HCT116 (cell line): ENCODE results near the gene GLI3. TPM values are rescaled to one million over a fixed set of nuclear protein-coding genes. Genes with fewer than 3 reads are reported as not detected.

ENCODE experiments used
- ATAC-seq: fragments of 200-7000 bp; cut with Tn5 transposase; 2 replicates; pipeline ENCODE4 v1.9.1; 2020; ENCODE audit warnings: mild to moderate bottlenecking, moderate library complexity
- BruUV-seq: library from RNA; stranded (reverse); fragments of 400-500 nt; replicated peaks from 2 replicates; lab custom pipeline; 2021; lab: Mats Ljungman, UMichigan
- CTCF ChIA-PET: fragments of 300-600 bp; sonication (Branson Sonifier 250); formaldehyde crosslinking; loops from one replicate; lab custom pipeline; 2021; ENCODE audit warnings: antibody characterized with exemption; lab: Charles Lee
- POLR2A ChIA-PET: fragments of 300-600, 350-600 bp; sonication (Branson Sonifier 250); formaldehyde crosslinking; loops from one replicate; lab custom pipeline; 2021; ENCODE audit warnings: antibody characterized with exemption; lab: Charles Lee
- RAD21 ChIA-PET, 2 experiments: fragments of 300-600 bp; sonication (Branson Sonifier 250); formaldehyde crosslinking; loops; one replicate each; lab custom pipeline; 2023; ENCODE audit warnings: low total read pairs in 2 of 2; ENCODE audit not compliant: uncharacterized antibody in 2 of 2, unreplicated experiment in 2 of 2, low non-redundant PET in 1 of 2; lab: Charles Lee
- DNase-seq: peaks from one replicate; pipeline ENCODE4 v3.0.0-alpha.2; 2010; ENCODE audit warnings: low read depth, low spot score
- H2AFZ ChIP-seq: fragments of 200-600 bp; shearing (Covaris generic), sonication (generic); 2 replicates; pipeline ENCODE4 v1.6.1; 2017; ENCODE audit warnings: low read depth, mixed run types, mixed read lengths, antibody characterized with exemption, low read length; ENCODE audit not compliant: poor library complexity, severe bottlenecking
- H3K27ac ChIP-seq: 2 replicates; pipeline ENCODE4 v1.5.1; 2012; ENCODE audit warnings: low read depth, low read length
- H3K27me3 ChIP-seq: fragments of 200-600 bp; sonication (generic); 2 replicates; pipeline ENCODE4 v1.6.1; 2016; ENCODE audit warnings: mixed run types, low read length, mixed read lengths; ENCODE audit not compliant: insufficient read depth
- H3K36me3 ChIP-seq, 2 experiments: fragments of 200-500 bp in 1 of 2; fragments of 200-600 bp in 1 of 2; sonication (Bioruptor generic) in 1 of 2; sonication (generic) in 1 of 2; 2 replicates each; pipeline versions ENCODE4 v1.5.1 to v1.6.1; 2014 to 2016; ENCODE audit warnings: low read length in 2 of 2, inconsistent platforms in 1 of 2, mixed read lengths in 1 of 2, mixed run types in 1 of 2; ENCODE audit not compliant: insufficient read depth in 2 of 2, control insufficient read depth in 1 of 2
- H3K4me1 ChIP-seq, 2 experiments: fragments of 200-600 bp in 1 of 2; sonication (generic) in 1 of 2; 2 replicates each; pipeline versions ENCODE4 v1.5.1 to v1.6.1; 2012 to 2017; ENCODE audit warnings: low read length in 2 of 2, inconsistent platforms in 1 of 2, mild to moderate bottlenecking in 1 of 2, mixed read lengths in 1 of 2, mixed run types in 1 of 2, moderate library complexity in 1 of 2; ENCODE audit not compliant: insufficient read depth in 2 of 2, control insufficient read depth in 1 of 2
- H3K4me2 ChIP-seq: fragments of 200-600 bp; sonication (generic); 2 replicates; pipeline ENCODE4 v1.6.1; 2017; ENCODE audit warnings: mixed run types, low read length, mixed read lengths
- H3K4me3 ChIP-seq, 2 experiments: fragments of 200-600 bp in 1 of 2; sonication (generic) in 1 of 2; replicated peaks in 1 of 2; 2 replicates each; pipeline ENCODE4 v1.5.1; 2011 to 2016; ENCODE audit warnings: low read length in 2 of 2, control low read depth in 1 of 2, low read depth in 1 of 2, mild to moderate bottlenecking in 1 of 2, mixed read lengths in 1 of 2, mixed run types in 1 of 2
- H3K79me2 ChIP-seq: fragments of 200-600 bp; sonication (generic); 2 replicates; pipeline ENCODE4 v1.6.1; 2017; ENCODE audit warnings: mild to moderate bottlenecking, mixed run types, low read length, moderate library complexity, mixed read lengths; ENCODE audit not compliant: insufficient read depth
- H3K9ac ChIP-seq: fragments of 200-600 bp; sonication (generic); 2 replicates; pipeline ENCODE4 v1.6.1; 2016; ENCODE audit warnings: low read length, mixed read lengths
- H3K9me2 ChIP-seq: fragments of 200-600 bp; sonication (generic), shearing (Covaris generic); 2 replicates; pipeline ENCODE4 v1.6.1; 2017; ENCODE audit warnings: mixed run types, mild to moderate bottlenecking, moderate library complexity; ENCODE audit not compliant: insufficient read depth
- H3K9me3 ChIP-seq, 2 experiments: fragments of 200-500 bp in 1 of 2; fragments of 200-600 bp in 1 of 2; sonication (Bioruptor generic) in 1 of 2; sonication (generic) in 1 of 2; 2 replicates each; pipeline ENCODE4 v1.6.1; 2014 to 2017; ENCODE audit warnings: low read length in 2 of 2, mixed read lengths in 2 of 2, inconsistent platforms in 1 of 2, low read depth in 1 of 2, mild to moderate bottlenecking in 1 of 2, mixed run types in 1 of 2, moderate library complexity in 1 of 2; ENCODE audit not compliant: control insufficient read depth in 1 of 2, insufficient read depth in 1 of 2
- H4K20me1 ChIP-seq: fragments of 200-600 bp; sonication (generic), shearing (Covaris generic); 2 replicates; pipeline ENCODE4 v1.6.1; 2017; ENCODE audit warnings: mixed run types, mild to moderate bottlenecking, moderate library complexity; ENCODE audit not compliant: insufficient read depth
- CBX3 ChIP-seq: IDR thresholded peaks from 2 replicates; pipeline ENCODE4 v1.6.1; 2012; ENCODE audit warnings: low read depth
- CEBPB ChIP-seq: IDR thresholded peaks from 2 replicates; pipeline ENCODE4 v1.6.1; 2012; ENCODE audit warnings: low read depth
- EGR1 ChIP-seq: IDR thresholded peaks from 2 replicates; pipeline ENCODE4 v1.6.1; 2012; ENCODE audit warnings: low read depth
- ELF1 ChIP-seq: IDR thresholded peaks from 2 replicates; pipeline ENCODE4 v1.6.1; 2012; ENCODE audit warnings: low read depth, borderline replicate concordance
- EZH2 ChIP-seq: fragments of 200-600 bp; sonication (generic); IDR thresholded peaks from 2 replicates; pipeline ENCODE4 v1.6.1; 2017; ENCODE audit warnings: antibody characterized with exemption, mixed run types
- EZH2phosphoT487 ChIP-seq: fragments of 200-600 bp; IDR thresholded peaks from 2 replicates; pipeline ENCODE4 v1.6.1; 2018; ENCODE audit warnings: antibody characterized with exemption, borderline replicate concordance
- FOSL1 ChIP-seq: IDR thresholded peaks from 2 replicates; pipeline ENCODE4 v1.6.1; 2012; ENCODE audit warnings: low read depth
- JUND ChIP-seq: IDR thresholded peaks from 2 replicates; pipeline ENCODE4 v1.6.1; 2012
- POLR2A ChIP-seq: IDR thresholded peaks from 2 replicates; pipeline ENCODE4 v1.7.0; 2011; ENCODE audit warnings: borderline replicate concordance; ENCODE audit not compliant: insufficient read depth, insufficient read length; ENCODE audit errors: extremely low read depth
- RAD21 ChIP-seq: IDR thresholded peaks from 2 replicates; pipeline ENCODE4 v1.6.1; 2012; ENCODE audit warnings: low read depth, mild to moderate bottlenecking
- SIN3A ChIP-seq: IDR thresholded peaks from 2 replicates; pipeline ENCODE4 v1.6.1; 2012; ENCODE audit warnings: low read depth
- SP1 ChIP-seq: IDR thresholded peaks from 2 replicates; pipeline ENCODE4 v1.6.1; 2012; ENCODE audit warnings: low read depth
- SRF ChIP-seq: IDR thresholded peaks from 2 replicates; pipeline ENCODE4 v1.6.1; 2012; ENCODE audit warnings: low read depth
- YY1 ChIP-seq: IDR thresholded peaks from 2 replicates; pipeline ENCODE4 v1.6.1; 2011; ENCODE audit warnings: low read length, low read depth, moderate library complexity, mild to moderate bottlenecking; ENCODE audit not compliant: insufficient replicate concordance; ENCODE audit errors: extremely low read depth
- ZFX ChIP-seq: fragments of 450-650 bp; IDR thresholded peaks from 2 replicates; pipeline ENCODE4 v1.6.1; 2017
- intact Hi-C: fragments of 100-400 bp; cut with micrococcal nuclease; formaldehyde crosslinking; loops from 2 replicates; pipeline ENCODE4 v1.10.0; 2022
- total RNA-seq: library from RNA; stranded (reverse); gene quantifications from one replicate; pipeline ENCODE4 v1.2.1, GENCODE V29; 2021; ENCODE audit not compliant: unreplicated experiment
- TF ChIP-seq, protein P1 (sequence below): IDR thresholded peaks from 2 replicates; pipeline ENCODE4 v1.6.1; 2012
- TF ChIP-seq, protein P2 (sequence below): IDR thresholded peaks from 2 replicates; pipeline ENCODE4 v1.6.1; 2012; ENCODE audit warnings: low read depth

The GLI3 gene
- total RNA-seq, 1 experiment from 2014 or later, result 0.07 TPM

DNA sequence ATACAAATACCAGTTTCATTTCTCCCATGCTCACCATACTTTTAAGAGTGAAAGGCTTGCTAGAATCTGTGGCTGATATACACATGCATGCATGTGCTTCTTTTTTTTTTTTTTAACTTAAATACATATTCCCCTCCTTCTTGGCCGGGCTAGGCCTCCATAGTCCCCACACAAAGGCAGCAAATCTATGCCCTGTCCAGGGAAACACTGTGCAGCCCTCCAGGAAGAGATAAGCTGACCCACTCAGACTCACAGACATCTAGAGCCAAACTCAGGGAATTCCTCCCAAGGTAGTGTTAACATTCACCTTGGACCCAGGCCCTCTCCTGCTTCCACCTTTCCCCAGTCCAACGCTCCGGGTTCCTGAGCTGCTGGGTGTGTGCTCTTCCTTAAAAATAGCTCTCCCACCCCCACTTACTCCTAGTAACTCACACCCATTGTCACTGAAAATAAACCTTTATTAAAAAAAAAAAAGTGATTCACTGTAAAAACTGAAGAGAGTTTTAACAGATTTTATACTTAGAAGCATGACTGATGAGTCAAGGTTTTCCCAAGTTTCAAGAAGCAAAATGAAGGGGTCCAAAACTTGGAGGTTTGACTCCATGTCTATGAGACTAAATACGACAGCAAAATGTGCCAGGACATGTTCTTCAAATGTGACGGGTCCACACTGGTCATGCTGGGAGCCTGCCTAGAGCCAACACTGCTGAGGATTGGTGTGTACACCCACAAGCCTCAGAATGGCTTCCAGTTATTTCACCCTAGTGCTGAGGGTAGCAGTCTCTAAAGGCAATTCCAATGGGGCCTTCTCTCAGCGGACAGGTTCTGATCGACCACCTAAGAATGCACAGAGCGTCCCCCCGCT lies 159.5 kb downstream of the GLI3 start:
- ChIA-PET POLR2A (no interaction called here), CTCF (no interaction called here), RAD21 (no interaction called here)
- Histone ChIP-seq H3K79me2 (no peaks in the 10 kb centered on the region), H3K36me3 (no peaks in the 10 kb centered on the region), H3K4me1 (no peaks in the 10 kb centered on the region), H3K4me2 (no peak overlapping the region), H3K9ac (no peak overlapping the region), H3K9me3 (no peaks in the 10 kb centered on the region), H3K27me3 (no peaks in the 10 kb centered on the region; the same call in 1 of the 2 replicates), H4K20me1 (no peaks in the 10 kb centered on the region), H3K9me2 (no peaks in the 10 kb centered on the region), H2AFZ (no peak overlapping the region), H3K27ac (no peak overlapping the region), H3K4me3 (no peak overlapping the region)
- DNase-seq, result no peak
- intact Hi-C loops, result no loop called here
- ATAC-seq, result no peak
- TF ChIP-seq, protein P1, sequence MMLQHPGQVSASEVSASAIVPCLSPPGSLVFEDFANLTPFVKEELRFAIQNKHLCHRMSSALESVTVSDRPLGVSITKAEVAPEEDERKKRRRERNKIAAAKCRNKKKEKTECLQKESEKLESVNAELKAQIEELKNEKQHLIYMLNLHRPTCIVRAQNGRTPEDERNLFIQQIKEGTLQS, result no peak
- TF ChIP-seq FOSL1, result no peak
- no peak for TF ChIP-seq SIN3A
- no peak for TF ChIP-seq JUND
- no peak for TF ChIP-seq POLR2A
- no peak for TF ChIP-seq RAD21
- TF ChIP-seq EGR1, result no peak
- TF ChIP-seq ZFX, result no peak
- no peak for TF ChIP-seq CBX3
- no peak for TF ChIP-seq YY1
- TF ChIP-seq EZH2, result no peak
- TF ChIP-seq ELF1, result no peak
- TF ChIP-seq EZH2phosphoT487, result no peak
- BruUV-seq, result no TSS peak

DNA sequence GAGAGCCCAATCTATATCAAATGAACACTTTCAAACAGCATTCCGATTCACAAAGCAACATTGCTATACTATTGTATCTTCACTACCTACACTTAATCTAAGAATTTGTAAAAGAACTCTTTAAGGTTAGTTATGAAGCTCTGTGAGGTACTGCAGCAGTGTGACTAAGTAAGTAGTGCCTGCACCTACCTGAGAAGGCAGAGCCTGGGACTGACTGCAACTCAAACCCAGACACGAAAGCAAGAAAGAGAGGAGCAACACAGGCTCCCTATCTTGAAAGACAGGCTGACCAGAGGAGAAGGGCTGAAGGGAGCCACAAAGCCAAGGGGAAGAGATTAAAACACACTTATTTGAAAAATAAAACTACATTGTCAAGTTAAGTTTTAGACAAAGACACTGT lies 160.1 kb downstream of the GLI3 start:
- Histone ChIP-seq H3K9ac (no peak overlapping the region), H3K4me2 (no peak overlapping the region), H3K27ac (no peak overlapping the region), H2AFZ (no peak overlapping the region), H3K27me3 (no peaks in the 10 kb centered on the region; the same call in 1 of the 2 replicates), H3K36me3 (no peaks in the 10 kb centered on the region), H4K20me1 (no peaks in the 10 kb centered on the region), H3K4me1 (no peaks in the 10 kb centered on the region), H3K9me3 (no peaks in the 10 kb centered on the region), H3K79me2 (no peaks in the 10 kb centered on the region), H3K9me2 (no peaks in the 10 kb centered on the region), H3K4me3 (no peak overlapping the region)
- CTCF ChIA-PET, result no interaction called here
- POLR2A ChIA-PET, result no interaction called here
- ATAC-seq (no peak), DNase-seq (no peak)
- intact Hi-C loops, result no loop called here
- no peak for TF ChIP-seq CEBPB
- TF ChIP-seq SP1, result no peak
- no peak for TF ChIP-seq SRF
- no peak for TF ChIP-seq SIN3A
- TF ChIP-seq, protein P1, result no peak
- no peak for TF ChIP-seq RAD21
- TF ChIP-seq, protein P2, sequence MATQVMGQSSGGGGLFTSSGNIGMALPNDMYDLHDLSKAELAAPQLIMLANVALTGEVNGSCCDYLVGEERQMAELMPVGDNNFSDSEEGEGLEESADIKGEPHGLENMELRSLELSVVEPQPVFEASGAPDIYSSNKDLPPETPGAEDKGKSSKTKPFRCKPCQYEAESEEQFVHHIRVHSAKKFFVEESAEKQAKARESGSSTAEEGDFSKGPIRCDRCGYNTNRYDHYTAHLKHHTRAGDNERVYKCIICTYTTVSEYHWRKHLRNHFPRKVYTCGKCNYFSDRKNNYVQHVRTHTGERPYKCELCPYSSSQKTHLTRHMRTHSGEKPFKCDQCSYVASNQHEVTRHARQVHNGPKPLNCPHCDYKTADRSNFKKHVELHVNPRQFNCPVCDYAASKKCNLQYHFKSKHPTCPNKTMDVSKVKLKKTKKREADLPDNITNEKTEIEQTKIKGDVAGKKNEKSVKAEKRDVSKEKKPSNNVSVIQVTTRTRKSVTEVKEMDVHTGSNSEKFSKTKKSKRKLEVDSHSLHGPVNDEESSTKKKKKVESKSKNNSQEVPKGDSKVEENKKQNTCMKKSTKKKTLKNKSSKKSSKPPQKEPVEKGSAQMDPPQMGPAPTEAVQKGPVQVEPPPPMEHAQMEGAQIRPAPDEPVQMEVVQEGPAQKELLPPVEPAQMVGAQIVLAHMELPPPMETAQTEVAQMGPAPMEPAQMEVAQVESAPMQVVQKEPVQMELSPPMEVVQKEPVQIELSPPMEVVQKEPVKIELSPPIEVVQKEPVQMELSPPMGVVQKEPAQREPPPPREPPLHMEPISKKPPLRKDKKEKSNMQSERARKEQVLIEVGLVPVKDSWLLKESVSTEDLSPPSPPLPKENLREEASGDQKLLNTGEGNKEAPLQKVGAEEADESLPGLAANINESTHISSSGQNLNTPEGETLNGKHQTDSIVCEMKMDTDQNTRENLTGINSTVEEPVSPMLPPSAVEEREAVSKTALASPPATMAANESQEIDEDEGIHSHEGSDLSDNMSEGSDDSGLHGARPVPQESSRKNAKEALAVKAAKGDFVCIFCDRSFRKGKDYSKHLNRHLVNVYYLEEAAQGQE, result no peak
- RAD21 ChIA-PET, result no interaction called here
- BruUV-seq, result no TSS peak
